WTC11 (cell line): Measurements from ENCODE around the gene CABLES1. TPM values are rescaled to one million over a fixed set of nuclear protein-coding genes. Genes with fewer than 3 reads are reported as not detected.

Experiments
- ATAC-seq: fragments of 200-7000 bp; cut with Tn5 transposase; 2 replicates; pipeline ENCODE4 v1.10.0; 2021; ENCODE audit warnings: mild to moderate bottlenecking, moderate library complexity
- CTCF ChIA-PET: fragments of 300-600 bp; sonication (Branson Sonifier 250); formaldehyde crosslinking; loops from one replicate; lab custom pipeline; 2021; ENCODE audit warnings: antibody characterized with exemption; lab: Charles Lee
- POLR2A ChIA-PET: fragments of 350-600 bp; sonication (Branson Sonifier 250); formaldehyde crosslinking; loops from one replicate; lab custom pipeline; 2021; ENCODE audit warnings: antibody characterized with exemption; lab: Charles Lee
- DNase-seq: peaks from one replicate; pipeline ENCODE4 v3.0.0; 2021; ENCODE audit warnings: low spot score
- H3K27ac Mint-ChIP-seq: 2 replicates; pipeline ENCODE4 v1.8.0; 2021; ENCODE audit warnings: mixed read lengths
- H3K27me3 Mint-ChIP-seq: 2 replicates; pipeline ENCODE4 v1.8.0; 2021; ENCODE audit warnings: low read depth, mild to moderate bottlenecking, moderate library complexity, mixed read lengths
- H3K36me3 Mint-ChIP-seq: 2 replicates; pipeline ENCODE4 v1.8.0; 2021; ENCODE audit warnings: mixed read lengths
- H3K4me1 Mint-ChIP-seq: 2 replicates; pipeline ENCODE4 v1.8.0; 2022; ENCODE audit warnings: mixed read lengths
- H3K4me3 Mint-ChIP-seq: 2 replicates; pipeline ENCODE4 v1.8.0; 2021; ENCODE audit warnings: mild to moderate bottlenecking, moderate library complexity, mixed read lengths
- H3K9me3 Mint-ChIP-seq: 2 replicates; pipeline ENCODE4 v1.8.0; 2021; ENCODE audit warnings: mixed read lengths
- AR ChIP-seq: fragments of 250-450 bp; sonication (Bioruptor Pico); IDR thresholded peaks from 2 replicates; pipeline ENCODE4 v1.9.0; 2021; ENCODE audit warnings: mild to moderate bottlenecking
- ARID4B ChIP-seq: sonication (generic); formaldehyde crosslinking; IDR thresholded peaks from 2 replicates; pipeline ENCODE4 v1.8.0; 2023; ENCODE audit warnings: missing genetic modification reagents, mild to moderate bottlenecking, borderline replicate concordance
- ATF1 ChIP-seq: sonication (generic); formaldehyde crosslinking; IDR thresholded peaks from 2 replicates; pipeline ENCODE4 v1.8.1; 2023; ENCODE audit warnings: mild to moderate bottlenecking, moderate library complexity, missing genetic modification reagents
- CTCF ChIP-seq: fragments of 200-600 bp; IDR thresholded peaks from 2 replicates; pipeline ENCODE4 v1.8.0; 2022; ENCODE audit warnings: antibody characterized with exemption
- ELF4 ChIP-seq: sonication (generic); formaldehyde crosslinking; IDR thresholded peaks from 2 replicates; pipeline ENCODE4 v1.8.1; 2022; ENCODE audit warnings: low read depth, mild to moderate bottlenecking, moderate library complexity, missing genetic modification reagents
- ETV6 ChIP-seq: sonication (generic); formaldehyde crosslinking; IDR thresholded peaks from 2 replicates; pipeline ENCODE4 v1.8.1; 2022; ENCODE audit warnings: mild to moderate bottlenecking, missing genetic modification reagents
- FOXJ3 ChIP-seq: sonication (generic); formaldehyde crosslinking; IDR thresholded peaks from 2 replicates; pipeline ENCODE4 v1.9.0; 2021; ENCODE audit warnings: missing genetic modification reagents, mild to moderate bottlenecking, borderline replicate concordance
- IRF1 ChIP-seq: sonication (generic); formaldehyde crosslinking; IDR thresholded peaks from 2 replicates; pipeline ENCODE4 v1.8.0; 2023; ENCODE audit warnings: missing genetic modification reagents
- JAZF1 ChIP-seq: fragments of 250-450 bp; sonication (Bioruptor Pico); IDR thresholded peaks from 2 replicates; pipeline ENCODE4 v1.9.0; 2021; ENCODE audit warnings: moderate library complexity, mild to moderate bottlenecking, inconsistent platforms
- MXD4 ChIP-seq: fragments of 250-450 bp; sonication (Bioruptor Pico); IDR thresholded peaks from 2 replicates; pipeline ENCODE4 v1.8.0; 2021; ENCODE audit warnings: mild to moderate bottlenecking, moderate library complexity, borderline replicate concordance
- NFATC4 ChIP-seq: fragments of 250-450 bp; sonication (Bioruptor Pico); IDR thresholded peaks from 2 replicates; pipeline ENCODE4 v1.9.0; 2021; ENCODE audit warnings: mild to moderate bottlenecking
- RORB ChIP-seq: fragments of 250-450 bp; sonication (Bioruptor Pico); IDR thresholded peaks from 2 replicates; pipeline ENCODE4 v1.9.0; 2021; ENCODE audit warnings: mild to moderate bottlenecking
- TEAD1 ChIP-seq: sonication (generic); formaldehyde crosslinking; IDR thresholded peaks from 2 replicates; pipeline ENCODE4 v1.8.0; 2022; ENCODE audit warnings: mild to moderate bottlenecking, missing genetic modification reagents
- ZBTB43 ChIP-seq: sonication (generic); formaldehyde crosslinking; IDR thresholded peaks from 2 replicates; pipeline ENCODE4 v1.8.1; 2023; ENCODE audit warnings: mild to moderate bottlenecking, missing genetic modification reagents
- ZMAT4 ChIP-seq: fragments of 250-450 bp; sonication (Bioruptor Pico); IDR thresholded peaks from 2 replicates; pipeline ENCODE4 v1.9.0; 2021; ENCODE audit warnings: mild to moderate bottlenecking
- ZNF138 ChIP-seq: sonication (generic); formaldehyde crosslinking; conservative IDR thresholded peaks from 2 replicates; pipeline ENCODE4 v1.8.1; 2022; ENCODE audit warnings: mild to moderate bottlenecking, moderate library complexity, missing genetic modification reagents
- ZNF219 ChIP-seq: sonication (generic); formaldehyde crosslinking; IDR thresholded peaks from 2 replicates; pipeline ENCODE4 v1.8.0; 2023; ENCODE audit warnings: missing genetic modification reagents, mild to moderate bottlenecking, borderline replicate concordance
- ZNF425 ChIP-seq: fragments of 250-450 bp; sonication (Bioruptor Pico); conservative IDR thresholded peaks from 2 replicates; pipeline ENCODE4 v1.9.0; 2021; ENCODE audit warnings: mild to moderate bottlenecking
- ZSCAN18 ChIP-seq: fragments of 250-450 bp; sonication (Bioruptor Pico); IDR thresholded peaks from 2 replicates; pipeline ENCODE4 v2.1.2; 2022; ENCODE audit warnings: mild to moderate bottlenecking, moderate library complexity
- total RNA-seq: library from RNA; stranded (reverse); gene quantifications from 3 replicates; pipeline ENCODE4 v1.2.3, GENCODE V29; 2021

CABLES1 gene
- total RNA-seq, 1 experiment from 2014 or later, result 17.0 TPM

GRCh38 chr18:23266717-23267446 is 131.6 kb downstream of the CABLES1 start (continued):
- TF ChIP-seq ZMAT4 (CRISPR knock-in tag), result no peak

GRCh38 chr18:23267447-23267776 is 132.1 kb downstream of the CABLES1 start:
- H3K9me3 Mint-ChIP-seq, result peaks cover 47% of the 10 kb centered on the region
- TF ChIP-seq ARID4B (CRISPR knock-in tag), result no peak
- no peak for TF ChIP-seq ATF1 (CRISPR knock-in tag)
- TF ChIP-seq NFATC4 (CRISPR knock-in tag), result no peak
- TF ChIP-seq JAZF1 (CRISPR knock-in tag), result no peak
- no peak for TF ChIP-seq CTCF
- no peak for TF ChIP-seq RORB
- no peak for TF ChIP-seq IRF1 (CRISPR knock-in tag)
- TF ChIP-seq ZNF219 (CRISPR knock-in tag), result no peak
- no peak for TF ChIP-seq ETV6 (CRISPR knock-in tag)
- TF ChIP-seq ZNF138 (CRISPR knock-in tag), result no peak
- TF ChIP-seq TEAD1 (CRISPR knock-in tag), result no peak
- TF ChIP-seq ZNF425 (CRISPR knock-in tag), result no peak
- TF ChIP-seq MXD4 (CRISPR knock-in tag), result no peak
- no peak for TF ChIP-seq FOXJ3 (CRISPR knock-in tag)
- TF ChIP-seq ZSCAN18, result no peak
- no peak for TF ChIP-seq ZBTB43 (CRISPR knock-in tag)
- TF ChIP-seq AR (CRISPR knock-in tag), result no peak
- TF ChIP-seq ELF4 (CRISPR knock-in tag), result no peak

More at GRCh38 chr18:23267447-23267776, 132.1 kb downstream of the CABLES1 start:
- no peak for ATAC-seq
- DNase-seq, result no peak
- H3K4me1 Mint-ChIP-seq, result peaks cover 38% of the 10 kb centered on the region
- POLR2A ChIA-PET, result no interaction called here
- peaks cover 46% of the 10 kb centered on the region for H3K36me3 Mint-ChIP-seq
- H3K4me3 Mint-ChIP-seq, result no peak overlapping the region
- H3K27me3 Mint-ChIP-seq, result peaks cover 11% of the 10 kb centered on the region; the same call in 1 of the 2 replicates
- CTCF ChIA-PET, result no interaction called here
- peak overlapping the region; percentile 37 for H3K27ac Mint-ChIP-seq
